Fibroblast of peridontal ligament (primary cell): Measurements from ENCODE around the gene SPTBN2.
"Not testable (repeated sequence)": the region's sequence is repeated elsewhere in the genome, so short reads cannot be mapped to it uniquely, and the experiment has no call there.

ENCODE experiments used
- DNase-seq: peaks from one replicate; pipeline ENCODE4 v3.0.0-alpha.2; 2010; ENCODE audit errors: extremely low read depth

The SPTBN2 gene

DNA sequence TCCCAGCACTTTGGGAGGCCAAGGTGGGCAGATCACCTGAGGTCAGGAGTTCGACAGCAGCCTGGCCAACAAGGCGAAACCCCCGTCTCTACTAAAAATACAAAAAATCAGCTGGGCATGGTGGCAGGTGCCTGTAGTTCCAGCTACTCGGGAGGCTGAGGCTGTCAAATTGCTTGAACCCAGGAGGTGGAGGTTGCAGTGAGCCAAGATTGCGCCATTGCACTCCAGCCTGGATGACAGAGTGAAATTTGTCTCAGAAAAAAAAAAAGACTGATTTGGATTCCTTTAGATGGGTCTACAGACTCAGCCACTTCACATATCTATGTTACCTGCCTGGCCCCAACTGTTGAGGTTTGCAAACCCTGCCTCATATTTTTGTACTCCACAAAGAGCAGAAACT lies 4.8 kb downstream of the SPTBN2 start:
- DNase-seq, result not testable (repeated sequence)

DNA sequence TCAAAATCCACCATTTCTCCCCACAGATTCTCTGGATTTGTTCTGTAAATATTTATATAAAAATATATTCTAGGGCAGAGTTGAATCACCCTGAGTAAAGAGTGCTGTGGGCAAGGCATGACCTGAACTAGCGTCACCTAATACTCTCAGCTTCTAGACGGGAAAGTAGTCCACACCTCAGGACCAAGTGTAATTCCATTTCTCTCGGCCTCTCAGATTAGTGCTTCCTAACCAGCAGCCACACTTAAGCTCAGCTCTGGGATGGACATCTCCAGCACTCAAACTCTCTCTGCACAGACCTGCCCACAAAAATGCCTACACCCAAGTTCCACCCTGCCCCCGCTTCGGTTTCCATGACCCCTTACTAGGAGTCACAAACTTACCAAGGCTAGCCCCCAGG lies 5.3 kb downstream of the SPTBN2 start:
- no peak for DNase-seq

DNA sequence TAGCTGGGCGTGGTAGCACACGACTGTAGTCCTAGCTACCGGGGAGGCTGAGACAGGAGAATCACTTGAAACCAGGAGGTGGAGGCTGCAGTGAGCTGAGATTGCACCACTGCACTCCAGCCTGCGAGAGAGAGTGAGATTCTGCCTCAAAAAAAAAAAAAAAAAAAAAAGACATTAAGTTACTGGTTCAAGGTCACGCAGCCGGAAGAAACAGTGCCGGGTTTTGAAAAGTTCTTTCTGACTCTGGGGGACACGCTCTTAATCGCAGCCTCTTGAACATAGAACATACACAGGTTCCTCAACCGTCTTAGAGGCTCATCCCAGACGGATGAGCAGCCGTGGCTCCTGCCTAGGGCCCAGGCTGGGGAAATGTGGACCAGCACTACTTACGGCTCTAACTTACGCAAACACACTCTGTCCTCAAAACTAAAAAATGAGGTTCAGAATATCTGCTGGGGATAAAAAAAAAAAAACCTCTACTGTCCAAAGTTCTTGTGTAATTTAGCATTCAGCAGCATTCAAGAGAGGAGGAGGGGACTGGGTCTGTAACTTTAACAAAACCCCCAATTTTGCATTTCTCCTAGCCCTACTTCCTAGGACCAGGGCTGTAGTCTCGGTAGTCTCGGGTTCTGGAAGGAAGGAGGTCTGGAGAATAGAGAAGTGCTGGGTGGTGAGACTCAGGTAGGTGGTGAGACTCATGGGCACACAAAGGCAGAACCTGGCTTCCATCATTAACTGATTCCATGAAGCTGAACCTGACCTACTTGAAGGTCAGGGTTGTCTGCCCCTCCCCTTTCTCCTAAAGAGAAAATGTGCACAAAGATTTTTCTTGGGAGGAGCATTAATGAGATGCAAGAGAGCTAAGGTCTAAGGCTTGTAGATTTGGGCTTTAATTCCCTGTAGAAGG lies 6.0 kb downstream of the SPTBN2 start:
- DNase-seq, result no peak

- DNase-seq, result no peak
These were observed 7.1 kb downstream of the SPTBN2 start for GRCh38 chr11:66721939-66722338.

GRCh38 chr11:66720899-66721470 lies 8.0 kb downstream of the SPTBN2 start:
- no peak for DNase-seq

GRCh38 chr11:66720223-66720898 lies 8.7 kb downstream of the SPTBN2 start:
- DNase-seq, result no peak

DNA sequence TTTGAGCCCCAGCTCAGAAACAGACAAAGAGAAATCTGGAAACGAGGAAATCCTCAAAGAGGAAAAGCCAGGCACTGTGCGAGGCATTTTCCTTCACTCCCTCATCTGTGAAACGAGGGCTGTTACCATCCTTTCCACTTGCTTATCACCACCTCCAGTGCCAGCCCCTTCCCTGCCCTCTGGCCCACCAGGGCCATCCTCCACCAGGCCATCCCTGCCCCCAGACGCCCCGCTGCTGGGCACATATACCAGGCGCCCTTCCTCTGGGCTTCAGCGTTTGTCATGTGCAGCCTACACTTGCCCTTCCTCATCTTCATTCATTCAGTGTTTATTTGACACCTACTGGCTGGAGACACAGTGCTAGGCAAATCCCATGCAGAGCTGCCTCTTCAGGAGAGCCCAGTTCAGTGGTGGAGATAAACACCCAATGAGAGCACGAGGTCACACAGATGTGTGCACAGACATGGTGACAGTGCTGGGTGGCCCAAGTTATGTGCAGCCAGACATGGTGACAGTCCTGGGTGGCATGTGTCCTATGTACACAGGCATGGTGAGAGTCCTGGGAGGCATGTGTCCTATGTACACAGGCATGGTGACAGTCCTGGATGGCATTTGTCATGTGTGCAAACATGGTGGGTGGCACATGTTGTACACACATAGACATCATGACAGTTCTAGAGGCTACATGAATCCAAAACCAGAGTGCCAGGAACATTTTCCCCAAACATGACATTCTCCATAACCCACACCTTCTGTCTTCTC lies 9.7 kb downstream of the SPTBN2 start:
- no peak for DNase-seq

DNA sequence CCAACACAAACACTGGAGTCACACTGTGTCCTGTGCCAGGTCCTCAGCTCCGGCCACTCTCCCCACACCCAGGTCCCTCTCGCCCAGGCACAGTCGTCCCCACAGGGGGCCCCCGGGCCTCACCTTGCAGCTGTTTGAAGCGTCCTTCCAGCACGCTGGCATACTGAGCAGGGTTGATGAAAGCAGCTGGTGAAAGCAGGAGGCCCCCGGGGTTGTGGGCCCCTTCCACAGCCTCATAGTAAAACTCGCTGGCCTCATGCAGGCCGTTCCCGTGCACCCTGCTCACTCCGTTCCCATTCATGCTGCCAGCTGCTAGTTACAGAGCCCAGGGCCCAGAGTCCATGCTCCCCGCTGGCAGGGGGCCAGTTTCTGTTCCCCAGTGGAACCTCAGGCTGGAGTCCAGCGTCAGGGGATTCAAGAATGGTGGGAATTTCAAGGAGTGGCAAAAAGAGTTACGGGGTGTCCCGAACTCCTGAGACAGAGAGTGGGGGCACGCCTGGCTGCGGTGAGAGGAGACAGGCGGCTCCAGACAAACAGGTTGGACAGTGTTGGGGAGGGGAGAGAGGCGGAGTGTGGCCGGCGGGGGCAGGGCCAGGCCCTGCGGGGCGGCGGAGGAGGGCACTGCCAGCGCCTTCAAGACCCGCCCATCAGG lies 10.6 kb downstream of the SPTBN2 start:
- DNase-seq, result no peak

GRCh38 chr11:66717925-66718319 lies 11.1 kb downstream of the SPTBN2 start:
- no peak for DNase-seq

GRCh38 chr11:66716996-66717395 lies 12.0 kb downstream of the SPTBN2 start:
- DNase-seq, result no peak

DNA sequence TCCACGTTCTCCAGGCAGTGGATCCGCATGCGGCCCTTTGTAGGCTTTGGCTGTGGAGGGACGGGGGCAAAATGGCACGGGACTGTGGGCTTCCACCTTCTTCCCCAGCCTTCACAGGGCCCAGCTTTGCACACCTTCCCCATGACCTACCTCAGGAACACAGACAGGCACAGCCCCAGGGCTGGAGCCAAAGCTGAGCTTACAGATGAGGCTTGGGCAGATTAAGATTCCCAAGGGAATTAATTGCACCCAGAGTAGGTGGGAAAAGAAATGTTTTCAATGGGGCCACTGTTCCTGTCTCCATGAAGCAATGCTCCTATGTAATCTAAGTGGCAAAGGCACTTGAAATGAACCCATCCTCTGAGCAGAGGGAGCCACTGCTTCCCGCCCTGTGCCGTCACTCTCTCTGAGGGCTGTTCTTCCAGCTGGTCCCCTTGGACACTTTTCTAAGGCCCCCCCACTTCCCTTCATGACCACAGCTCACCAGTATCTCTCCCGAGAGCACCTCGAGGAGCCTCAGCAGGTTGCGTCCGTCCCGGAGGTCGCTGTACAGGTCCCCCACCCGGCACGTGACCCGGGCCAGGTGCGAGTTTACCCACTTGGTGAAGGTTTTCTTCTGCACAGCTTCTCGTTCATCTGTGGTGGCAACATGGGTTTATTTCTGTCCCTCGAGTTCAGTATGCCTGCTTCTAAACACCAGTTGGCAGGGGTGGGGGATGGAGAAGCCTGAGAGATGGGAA lies 13.5 kb downstream of the SPTBN2 start:
- DNase-seq, result no peak

DNA sequence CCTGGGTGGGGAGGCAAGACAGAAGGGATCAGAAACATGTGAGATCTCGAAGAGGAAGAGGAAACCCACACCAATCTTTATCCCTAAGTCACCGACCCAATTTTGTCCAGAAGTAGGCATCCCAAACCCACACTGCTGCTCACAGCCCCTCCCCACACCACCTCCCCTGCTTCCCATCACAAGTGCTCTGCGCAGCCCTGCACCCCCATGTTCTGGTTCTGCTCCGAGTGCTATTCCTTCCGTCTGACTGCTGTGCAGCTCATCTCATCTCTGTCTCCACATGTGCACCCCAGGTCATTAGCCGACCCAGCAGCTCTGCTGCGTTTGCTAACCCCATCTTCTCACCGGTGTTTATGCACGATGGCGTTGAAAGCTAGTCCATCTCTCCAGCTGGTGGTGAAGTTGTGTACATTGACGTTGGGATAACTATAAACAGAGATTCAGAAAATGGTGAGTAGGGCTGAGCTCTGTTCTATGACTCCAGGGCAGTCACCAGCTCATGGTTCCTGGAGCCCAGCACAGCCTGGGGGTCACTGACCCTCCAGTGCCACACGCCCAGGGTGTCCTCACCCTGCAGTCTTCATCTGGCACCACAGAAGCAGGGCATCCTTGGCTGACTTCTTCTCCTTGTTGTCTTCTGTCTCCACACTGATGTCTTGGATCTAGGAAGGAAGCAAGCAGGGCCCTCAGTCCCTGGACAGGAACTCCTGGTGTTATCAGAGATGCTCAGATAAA lies 15.1 kb downstream of the SPTBN2 start:
- DNase-seq, result no peak

GRCh38 chr11:66710384-66710930 lies 18.6 kb downstream of the SPTBN2 start:
- no peak for DNase-seq

DNA sequence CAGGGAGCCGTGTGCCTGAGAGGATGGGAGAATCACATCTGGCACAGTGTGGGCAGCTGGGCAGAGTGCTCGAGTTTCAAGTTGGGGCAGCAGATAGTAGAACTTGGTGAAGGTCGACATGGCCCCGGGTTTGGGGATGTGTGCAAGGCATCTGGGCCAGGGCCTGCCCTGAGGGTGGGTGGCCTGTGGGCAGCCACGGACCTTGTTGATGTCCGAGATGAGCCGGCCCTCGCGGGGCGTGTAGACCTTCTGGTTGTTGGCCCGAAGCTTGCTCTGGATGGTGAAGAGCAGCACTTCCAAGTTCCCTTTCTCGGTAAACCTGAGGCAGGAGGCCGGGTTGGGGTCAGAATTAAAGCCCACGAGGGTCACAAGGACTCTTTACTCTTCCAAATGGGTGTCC lies 20.3 kb downstream of the SPTBN2 start:
- no peak for DNase-seq

DNA sequence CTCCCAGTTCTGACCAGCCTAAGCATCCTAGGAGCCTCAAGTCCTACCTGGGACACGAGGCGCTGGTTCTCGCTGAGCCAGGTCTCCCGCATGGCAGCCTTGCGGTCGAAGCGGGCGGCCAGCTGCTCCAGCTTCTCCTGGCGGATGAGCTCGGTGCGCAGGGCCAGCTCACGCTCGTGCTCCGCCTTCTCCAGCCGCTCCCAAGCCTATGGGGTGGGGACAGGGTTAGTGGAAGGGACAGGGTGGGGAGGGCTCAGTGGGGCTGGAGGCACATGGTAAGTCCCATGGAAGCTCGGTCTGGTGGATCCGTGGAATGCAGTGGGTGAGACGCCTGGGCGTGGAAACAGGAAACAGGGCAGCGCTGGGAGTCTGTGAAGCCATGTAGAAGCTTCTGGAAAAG lies 20.9 kb downstream of the SPTBN2 start:
- no peak for DNase-seq

GRCh38 chr11:66707486-66707885 lies 21.5 kb downstream of the SPTBN2 start:
- no peak for DNase-seq

DNA sequence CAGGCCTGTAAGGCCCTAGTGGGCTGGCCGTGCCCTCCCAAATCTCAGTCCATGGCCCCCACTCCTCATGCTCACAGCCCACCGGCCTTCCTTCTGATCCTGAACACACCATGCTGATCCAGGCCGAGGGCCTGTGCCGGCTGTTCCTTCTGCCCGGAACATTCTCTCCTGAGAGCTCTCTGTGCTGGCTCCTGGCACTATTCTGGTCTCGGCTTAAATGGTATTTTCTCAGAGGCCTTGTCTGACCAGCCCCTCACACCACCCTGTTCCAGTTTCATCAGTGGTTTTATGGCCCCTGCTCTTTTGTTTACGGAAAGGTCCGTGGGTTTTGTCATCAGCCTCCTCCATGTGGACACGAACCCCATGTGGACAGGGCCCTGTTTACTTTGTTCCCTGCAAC lies 22.0 kb downstream of the SPTBN2 start:
- no peak for DNase-seq

DNA sequence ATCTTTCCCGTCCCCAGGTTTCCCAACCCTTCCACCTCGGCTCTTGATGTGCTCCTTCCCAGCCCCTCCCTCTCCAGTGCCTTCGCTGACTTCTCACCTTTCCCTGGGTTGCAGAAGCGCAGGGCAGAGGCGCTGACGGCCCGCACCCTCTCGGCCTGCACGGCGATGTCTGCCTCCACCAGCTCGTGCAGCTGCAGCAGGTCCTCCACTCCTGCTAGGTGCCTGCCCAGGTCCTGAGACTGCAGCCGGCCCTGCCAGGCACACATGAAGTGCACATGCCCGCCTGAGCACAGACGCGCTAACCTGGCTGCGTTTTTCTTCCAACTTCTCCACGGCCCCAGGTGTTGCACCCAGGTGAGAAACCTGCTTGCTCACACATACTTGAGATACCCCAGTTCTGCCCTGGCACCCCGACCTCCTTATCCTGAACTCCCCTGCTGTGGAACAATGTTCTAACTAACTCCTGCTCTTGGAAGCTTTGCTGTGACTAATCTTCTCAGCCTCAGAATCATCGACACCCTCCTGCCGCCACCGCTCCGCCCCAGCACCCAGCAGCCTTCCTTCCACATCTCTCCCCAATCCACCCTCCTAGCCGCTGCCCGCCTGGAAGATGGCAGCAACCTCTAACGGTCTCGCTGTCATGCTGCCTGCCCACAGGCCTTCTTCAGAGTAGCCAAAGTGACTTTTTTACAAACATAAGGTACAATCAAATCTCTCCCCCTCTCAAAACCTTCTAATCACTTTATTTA lies 23.3 kb downstream of the SPTBN2 start:
- DNase-seq, result no peak

- no peak for DNase-seq
These were observed 24.2 kb downstream of the SPTBN2 start for GRCh38 chr11:66704659-66705360.
